IMR-90 (cell line): ENCODE results near the gene CIC. TPM values are rescaled to one million over a fixed set of nuclear protein-coding genes. Genes with fewer than 3 reads are reported as not detected.
A peak's percentile ranks its signal among the peaks of the same experiment; 100 is the strongest.

ENCODE experiments used
- ATAC-seq: fragments of 200-7000 bp; cut with Tn5 transposase; 2 replicates; pipeline ENCODE4 v1.9.1; 2020; ENCODE audit warnings: low read depth, mild to moderate bottlenecking, moderate library complexity
- BruUV-seq: library from RNA; stranded (reverse); fragments of 400-500 nt; replicated peaks from 2 replicates; lab custom pipeline; 2021; lab: Mats Ljungman, UMichigan
- CTCF ChIA-PET: fragments of 300-600 bp; formaldehyde crosslinking; extraction: SDS; loops from one replicate; lab custom pipeline; 2021; ENCODE audit warnings: antibody characterized with exemption; lab: Yijun Ruan, JAX
- POLR2A ChIA-PET: fragments of 300-600 bp; sonication (Branson Sonifier 250); formaldehyde crosslinking; loops from one replicate; lab custom pipeline; 2022; ENCODE audit warnings: antibody characterized with exemption; ENCODE audit not compliant: unreplicated experiment; lab: Charles Lee
- DNase-seq: peaks from one replicate; pipeline ENCODE4 v3.0.0; 2013
- H2AFZ ChIP-seq: replicated peaks from 2 replicates; pipeline ENCODE3; 2013; ENCODE audit warnings: low read length, mild to moderate bottlenecking; ENCODE audit not compliant: poor library complexity
- H2AK5ac ChIP-seq: 2 replicates; pipeline ENCODE4 v1.6.1; 2013; ENCODE audit warnings: low read depth, low read length, inconsistent platforms
- H2AK9ac ChIP-seq: replicated peaks from 2 replicates; pipeline ENCODE3; 2013; ENCODE audit warnings: mild to moderate bottlenecking, low read depth, low read length, moderate library complexity; ENCODE audit not compliant: poor library complexity
- H2BK120ac ChIP-seq: 2 replicates; pipeline ENCODE4 v1.6.1; 2013; ENCODE audit warnings: low read depth, low read length, inconsistent platforms
- H2BK15ac ChIP-seq: 3 replicates; pipeline ENCODE4 v1.6.1; 2013; ENCODE audit warnings: low read depth, low read length, inconsistent platforms
- H2BK20ac ChIP-seq: 2 replicates; pipeline ENCODE4 v1.6.1; 2013; ENCODE audit warnings: low read depth, mild to moderate bottlenecking, inconsistent platforms, low read length, moderate library complexity
- H2BK5ac ChIP-seq: 2 replicates; pipeline ENCODE4 v1.6.1; 2013; ENCODE audit warnings: mild to moderate bottlenecking, low read depth, low read length, inconsistent platforms; ENCODE audit not compliant: poor library complexity, severe bottlenecking
- H3K14ac ChIP-seq: replicated peaks from 2 replicates; pipeline ENCODE4 v1.6.1; 2013; ENCODE audit warnings: low read depth, low read length, inconsistent platforms
- H3K18ac ChIP-seq: 2 replicates; pipeline ENCODE4 v1.6.1; 2013; ENCODE audit warnings: low read depth, low read length, control low read depth
- H3K23ac ChIP-seq: 2 replicates; pipeline ENCODE4 v1.6.1; 2013; ENCODE audit warnings: low read depth, low read length, inconsistent platforms
- H3K27ac ChIP-seq: 2 replicates; pipeline ENCODE4 v1.5.1; 2013; ENCODE audit warnings: mild to moderate bottlenecking, control low read depth, low read length; ENCODE audit not compliant: insufficient read depth
- H3K27me3 ChIP-seq: 2 replicates; pipeline ENCODE4 v1.6.1; 2013; ENCODE audit warnings: low read length; ENCODE audit not compliant: control insufficient read depth, insufficient read depth
- H3K36me3 ChIP-seq: 2 replicates; pipeline ENCODE4 v1.6.1; 2013; ENCODE audit warnings: low read length, mixed read lengths; ENCODE audit not compliant: control insufficient read depth, insufficient read depth
- H3K4ac ChIP-seq: 2 replicates; pipeline ENCODE4 v1.6.1; 2013; ENCODE audit warnings: low read depth, low read length, inconsistent platforms
- H3K4me1 ChIP-seq: 2 replicates; pipeline ENCODE4 v1.6.1; 2013; ENCODE audit warnings: low read length, mixed read lengths; ENCODE audit not compliant: control insufficient read depth, insufficient read depth
- H3K4me2 ChIP-seq: 2 replicates; pipeline ENCODE4 v1.6.1; 2013; ENCODE audit warnings: low read depth, mild to moderate bottlenecking, control low read depth, low read length, moderate library complexity
- H3K4me3 ChIP-seq: 2 replicates; pipeline ENCODE4 v1.5.1; 2013; ENCODE audit warnings: low read depth, mild to moderate bottlenecking, control low read depth, low read length, moderate library complexity; ENCODE audit not compliant: insufficient read depth
- H3K56ac ChIP-seq: 2 replicates; pipeline ENCODE4 v1.6.1; 2013; ENCODE audit warnings: low read length, inconsistent platforms; ENCODE audit not compliant: insufficient read depth; ENCODE audit errors: extremely low read depth
- H3K79me1 ChIP-seq, 2 experiments: 2 replicates each; pipeline ENCODE4 v1.6.1; 2013; ENCODE audit warnings: low read length in 2 of 2, inconsistent platforms in 1 of 2, low read depth in 1 of 2
- H3K9ac ChIP-seq: 2 replicates; pipeline ENCODE4 v1.6.1; 2013; ENCODE audit warnings: low read depth, low read length, control low read depth
- H3K9me1 ChIP-seq: 2 replicates; pipeline ENCODE4 v1.6.1; 2013; ENCODE audit warnings: low read length, inconsistent platforms; ENCODE audit not compliant: insufficient read depth
- H3K9me3 ChIP-seq: 2 replicates; pipeline ENCODE4 v1.6.1; 2013; ENCODE audit warnings: low read length; ENCODE audit not compliant: control insufficient read depth, insufficient read depth
- H4K20me1 ChIP-seq: 2 replicates; pipeline ENCODE4 v1.6.1; 2013; ENCODE audit warnings: low read length, inconsistent platforms; ENCODE audit not compliant: insufficient read depth
- H4K5ac ChIP-seq: 2 replicates; pipeline ENCODE4 v1.6.1; 2013; ENCODE audit warnings: mild to moderate bottlenecking, low read depth, low read length, control low read depth
- H4K8ac ChIP-seq, 2 experiments: 2 replicates each; pipeline ENCODE4 v1.6.1; 2013; ENCODE audit warnings: low read depth in 2 of 2, low read length in 2 of 2, control low read depth in 1 of 2, inconsistent platforms in 1 of 2
- H4K91ac ChIP-seq: 2 replicates; pipeline ENCODE4 v1.6.1; 2013; ENCODE audit warnings: low read depth, low read length, inconsistent platforms; ENCODE audit not compliant: insufficient read depth
- BHLHE40 ChIP-seq: fragments of 150-350 bp; IDR thresholded peaks from 2 replicates; pipeline ENCODE4 v1.6.1; 2016; ENCODE audit warnings: mild to moderate bottlenecking, low read depth, low read length
- CEBPB ChIP-seq: IDR thresholded peaks from 2 replicates; pipeline ENCODE4 v1.6.1; 2012; ENCODE audit warnings: low read depth, low read length, improper control_type of control experiment
- CHD1 ChIP-seq: IDR thresholded peaks from 2 replicates; pipeline ENCODE4 v1.6.1; 2012; ENCODE audit warnings: low read depth, low read length, improper control_type of control experiment
- CTCF ChIP-seq: conservative IDR thresholded peaks from 2 replicates; pipeline ENCODE4 v1.5.1; 2012; ENCODE audit warnings: mild to moderate bottlenecking, low read depth, low read length, improper control_type of control experiment
- ELK1 ChIP-seq: fragments of 150-350 bp; IDR thresholded peaks from 2 replicates; pipeline ENCODE4 v1.6.1; 2016; ENCODE audit warnings: low read depth, mild to moderate bottlenecking, low read length, moderate library complexity, borderline replicate concordance
- MAFK ChIP-seq: IDR thresholded peaks from 2 replicates; pipeline ENCODE4 v1.6.1; 2012; ENCODE audit warnings: low read depth, low read length, improper control_type of control experiment
- MAZ ChIP-seq: IDR thresholded peaks from 2 replicates; pipeline ENCODE4 v1.6.1; 2012; ENCODE audit warnings: low read depth, mild to moderate bottlenecking, low read length, improper control_type of control experiment, moderate library complexity, borderline replicate concordance
- MXI1 ChIP-seq: IDR thresholded peaks from 2 replicates; pipeline ENCODE4 v1.6.1; 2012; ENCODE audit warnings: low read depth, mild to moderate bottlenecking, low read length, moderate library complexity, borderline replicate concordance
- NFE2L2 ChIP-seq: fragments of 150-350 bp; IDR thresholded peaks from 2 replicates; pipeline ENCODE4 v1.6.1; 2016; ENCODE audit warnings: low read depth, mild to moderate bottlenecking, low read length
- POLR2A ChIP-seq: IDR thresholded peaks from 2 replicates; pipeline ENCODE4 v1.6.1; 2012; ENCODE audit warnings: mild to moderate bottlenecking, low read depth, low read length
- RAD21 ChIP-seq: IDR thresholded peaks from 2 replicates; pipeline ENCODE4 v1.6.1; 2012; ENCODE audit warnings: low read length, improper control_type of control experiment
- RCOR1 ChIP-seq: IDR thresholded peaks from 2 replicates; pipeline ENCODE4 v1.6.1; 2012; ENCODE audit warnings: mild to moderate bottlenecking, low read length, improper control_type of control experiment; ENCODE audit not compliant: insufficient replicate concordance
- RFX5 ChIP-seq: IDR thresholded peaks from 2 replicates; pipeline ENCODE4 v1.8.0; 2012; ENCODE audit warnings: low read depth, mild to moderate bottlenecking, low read length, moderate library complexity
- SMC3 ChIP-seq: fragments of 150-350 bp; IDR thresholded peaks from 2 replicates; pipeline ENCODE4 v1.6.1; 2016; ENCODE audit warnings: low read depth, mild to moderate bottlenecking, antibody characterized with exemption, low read length, moderate library complexity
- USF2 ChIP-seq: fragments of 150-350 bp; IDR thresholded peaks from 2 replicates; pipeline ENCODE4 v1.6.1; 2017; ENCODE audit warnings: mild to moderate bottlenecking, antibody characterized with exemption, low read length, low read depth
- WGBS, 2 experiments: methylation state at CpG; one replicate each; pipeline versions ENCODE4 v1.1.5 to v1.1.7; 2013; ENCODE audit warnings: missing lambda C conversion rate in 2 of 2; ENCODE audit not compliant: insufficient read length in 1 of 2; ENCODE audit errors: extremely low coverage in 2 of 2; 5-methylcytosine and 5-hydroxymethylcytosine counted together
- dilution Hi-C: fragments of 300-500 bp; cut with HindIII; formaldehyde crosslinking; loops from one replicate; pipeline ENCODE4 v1.14.3; 2018; ENCODE audit warnings: low sequenced_read_pairs; ENCODE audit not compliant: unreplicated experiment
- in situ Hi-C: fragments of 300-500 bp; cut with MboI; formaldehyde crosslinking; loops from 3 replicates; pipeline ENCODE4 v1.14.3; 2019; ENCODE audit warnings: low sequenced_read_pairs, inconsistent platforms, mixed read lengths
- intact Hi-C: fragments of 100-400 bp; cut with micrococcal nuclease; formaldehyde crosslinking; loops from 2 replicates; pipeline ENCODE4 v1.10.0; 2022
- polyA plus RNA-seq, 3 experiments: library from polyadenylated mRNA; depleted of rRNA; stranded (reverse); fragments of >200 nt; gene quantifications; 2 replicates each; pipeline ENCODE4 v1.2.3, GENCODE V29; 2012; ENCODE audit warnings: low replicate concordance in 1 of 3
- total RNA-seq: library from RNA; depleted of rRNA; stranded (reverse); fragments of >200 nt; gene quantifications from 2 replicates; pipeline ENCODE4 v1.2.3, GENCODE V29; 2012

CIC gene
- total and polyA plus RNA-seq, 2 of the 4 experiments (the other 2 are of a cell fraction): 1.8 to 23.2 TPM

GRCh38 chr19:42250183-42250665, 18.8 kb upstream of the CIC start:
- peaks cover 7% of the 10 kb centered on the region; the same call in 1 of the 2 replicates for H3K9me1 ChIP-seq
- dilution Hi-C loops (no loop called here), in situ Hi-C loops (no loop called here), intact Hi-C loops (no loop called here)
- peak overlapping the region; percentile 63; the same call in 1 of the 2 replicates for H4K5ac ChIP-seq
- H3K79me1 ChIP-seq: peaks cover 6 to 57% of the 10 kb centered on the region in 2 experiments; a peak in 3 of 4 replicates
- BruUV-seq: no TSS peak
- H3K27me3 ChIP-seq: no peaks in the 10 kb centered on the region
- ATAC-seq (no peak), DNase-seq (no peak)
- H3K36me3 ChIP-seq: peaks cover 15% of the 10 kb centered on the region
- H3K9me3 ChIP-seq: no peaks in the 10 kb centered on the region
- H3K4me2 ChIP-seq: peak overlapping the region; percentile 65
- H3K23ac ChIP-seq: peak overlapping the region; percentile 58
- no peak overlapping the region for H2BK15ac ChIP-seq
- peak overlapping the region; percentile 61 to 79; a peak in 1 of 4 replicates for H4K8ac ChIP-seq
- H3K56ac ChIP-seq: no peak overlapping the region; the same call in 1 of the 2 replicates
- H3K4me1 ChIP-seq: peaks cover 25% of the 10 kb centered on the region
- peak overlapping the region; percentile 86 for H2AK5ac ChIP-seq
- peak overlapping the region; percentile 59; the same call in 1 of the 2 replicates for H2BK120ac ChIP-seq
- peak overlapping the region; percentile 43 for H2AFZ ChIP-seq
- peak overlapping the region; percentile 53 for H3K9ac ChIP-seq
- TF ChIP-seq CEBPB (no peak), SMC3 (no peak), CTCF (no peak), BHLHE40 (no peak), RCOR1 (no peak), ELK1 (no peak), RAD21 (no peak), RFX5 (no peak), MXI1 (no peak), MAFK (no peak), CHD1 (no peak), MAZ (no peak), USF2 (no peak), NFE2L2 (no peak), POLR2A (no peak)
- H3K4me3 ChIP-seq: no peak overlapping the region
- no peak overlapping the region for H2AK9ac ChIP-seq
- H2BK20ac ChIP-seq: no peak overlapping the region
- H2BK5ac ChIP-seq: peak overlapping the region; percentile 78
- peak overlapping the region; percentile 63 for H3K4ac ChIP-seq
- POLR2A ChIA-PET: no interaction called here
- H3K18ac ChIP-seq: 0 out of 2 replicates have a peak overlapping the region, but pooled peaks have one; percentile 62
- WGBS, 2 experiments: 37% methylated on average over 9 of the region's 15 CpGs; no CpG with 5 or more reads in 1 of the 2 experiments
- peaks cover 54% of the 10 kb centered on the region for H4K20me1 ChIP-seq
- H3K27ac ChIP-seq: peak overlapping the region; percentile 82
- H4K91ac ChIP-seq: 0 out of 2 replicates have a peak overlapping the region, but pooled peaks have one; percentile 66
- H3K14ac ChIP-seq: 0 out of 2 replicates have a peak overlapping the region, but pooled peaks have one; percentile 44
- CTCF ChIA-PET: interaction anchor here (0.6 to 1.2 kb wide), 2 partner anchors 29 to 141 kb away, joined by 3 to 5 read pairs; no protein-coding TSS in a partner anchor
